Mononuclear cell (primary cell): ENCODE results near the gene HSD17B14. TPM values are rescaled to one million over a fixed set of nuclear protein-coding genes. Genes with fewer than 3 reads are reported as not detected.
A peak's percentile ranks its signal among the peaks of the same experiment; 100 is the strongest.
"Not testable (repeated sequence)": the region's sequence is repeated elsewhere in the genome, so short reads cannot be mapped to it uniquely, and the experiment has no call there.

Experiments used
- H3K27me3 ChIP-seq: 2 replicates; pipeline ENCODE4 v1.6.0; 2011; ENCODE audit warnings: low read length, control low read depth; ENCODE audit not compliant: insufficient read depth
- H3K4me1 ChIP-seq: 2 replicates; pipeline ENCODE4 v1.5.1; 2011; ENCODE audit warnings: mild to moderate bottlenecking, low read length, control low read depth; ENCODE audit not compliant: insufficient read depth
- H3K4me3 ChIP-seq: 2 replicates; pipeline ENCODE4 v1.5.1; 2011; ENCODE audit warnings: mild to moderate bottlenecking, low read length, moderate library complexity
- H3K9me3 ChIP-seq: 2 replicates; pipeline ENCODE4 v1.5.1; 2011; ENCODE audit warnings: low read depth, mild to moderate bottlenecking, control low read depth, low read length
- total RNA-seq: library from RNA; depleted of rRNA; stranded (reverse); fragments of >200 nt; gene quantifications from one replicate; pipeline ENCODE4 v1.2.3, GENCODE V29; 2012

HSD17B14 gene
- total RNA-seq, 1 donor = 0.42 TPM

DNA sequence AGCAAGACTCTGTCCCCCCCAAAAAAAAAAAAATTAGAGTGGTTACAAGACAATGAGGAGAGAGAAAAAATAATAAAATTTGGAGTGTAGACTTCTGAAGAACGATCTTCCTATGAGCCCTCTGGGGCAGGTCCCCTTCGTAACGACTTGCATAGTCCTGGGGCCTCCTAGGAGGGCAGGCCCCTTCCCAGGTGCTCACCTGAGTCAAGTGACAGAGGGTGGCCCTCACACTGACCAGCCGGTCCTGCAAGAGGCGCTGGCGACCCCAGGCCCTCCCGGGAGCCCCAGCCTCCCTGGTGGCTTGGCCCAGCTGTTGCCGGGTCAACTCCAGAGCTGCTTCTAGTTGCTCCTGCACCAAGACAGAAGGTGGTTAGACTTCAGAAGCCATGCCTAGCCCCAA, 17.2 kb upstream of the HSD17B14 start:
- H3K27me3 ChIP-seq = no peaks in the 10 kb centered on the region
- no peaks in the 10 kb centered on the region for H3K4me1 ChIP-seq
- H3K9me3 ChIP-seq = no peaks in the 10 kb centered on the region
- H3K4me3 ChIP-seq = no peak overlapping the region

DNA sequence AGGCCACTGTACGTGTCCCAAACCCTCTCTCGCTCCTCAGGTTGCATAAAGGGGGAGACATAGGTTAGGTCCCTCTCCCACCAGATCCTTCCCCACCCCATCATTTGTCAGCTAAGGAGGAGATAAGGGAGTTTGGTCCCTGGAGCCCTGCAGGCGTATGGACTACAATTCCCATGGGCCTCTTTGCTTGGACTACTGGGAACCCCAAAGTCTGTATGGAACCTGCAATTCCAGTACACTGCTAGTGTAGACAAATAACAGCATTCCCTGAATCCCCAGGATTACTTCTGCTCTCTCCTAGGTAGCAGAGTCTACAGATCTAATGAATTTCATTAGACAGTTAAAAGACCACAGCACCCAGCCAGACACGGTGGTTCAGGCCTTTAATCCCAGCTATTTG, 16.0 kb upstream of the HSD17B14 start:
- Histone ChIP-seq H3K9me3 (no peaks in the 10 kb centered on the region), H3K4me3 (no peak overlapping the region), H3K27me3 (no peaks in the 10 kb centered on the region), H3K4me1 (no peaks in the 10 kb centered on the region)

DNA sequence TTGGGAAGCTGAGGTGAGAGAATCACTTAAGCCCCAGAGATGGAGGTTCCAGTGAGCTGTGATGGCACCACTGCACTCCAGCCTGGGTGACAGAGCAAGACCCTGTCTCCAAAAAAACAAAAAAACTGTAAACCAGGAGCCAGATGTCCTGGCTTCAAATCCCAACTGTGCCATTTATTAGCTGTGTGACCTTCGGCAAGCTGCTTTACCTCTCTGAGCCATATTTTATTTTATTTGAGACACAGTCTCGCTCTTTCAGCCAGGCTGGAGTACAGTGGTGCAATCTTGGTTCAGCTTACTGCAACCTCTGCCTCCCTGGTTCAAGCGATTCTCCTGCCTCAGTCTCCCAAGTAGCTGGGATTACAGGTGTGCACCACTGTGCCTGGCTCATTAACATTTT, 10.4 kb upstream of the HSD17B14 start:
- H3K9me3 ChIP-seq, H3K4me3 ChIP-seq, H3K27me3 ChIP-seq, H3K4me1 ChIP-seq: not testable (repeated sequence)

DNA sequence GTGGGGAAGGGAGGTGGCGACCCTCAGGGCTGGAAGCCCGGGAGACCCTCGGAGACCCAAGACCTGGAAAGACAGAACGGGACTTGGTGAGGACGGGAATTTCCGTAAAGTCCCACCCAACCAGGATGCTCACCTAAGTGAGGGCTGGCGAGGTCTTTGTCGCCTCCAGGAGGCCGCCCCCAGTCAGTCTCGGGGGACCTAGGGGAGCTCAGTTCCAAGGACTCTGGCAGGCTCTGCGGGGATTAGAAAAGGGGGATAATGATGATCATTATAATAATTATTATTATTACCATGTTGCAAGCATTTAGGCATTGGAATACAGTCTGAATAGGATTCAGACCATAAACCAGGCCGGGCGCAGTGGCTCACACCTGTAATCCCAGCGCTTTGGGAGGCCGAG, 9.1 kb upstream of the HSD17B14 start:
- no peaks in the 10 kb centered on the region for H3K9me3 ChIP-seq
- H3K27me3 ChIP-seq = no peaks in the 10 kb centered on the region
- no peak overlapping the region for H3K4me3 ChIP-seq
- H3K4me1 ChIP-seq = no peaks in the 10 kb centered on the region

GRCh38 chr19:48844472-48844871, 8.2 kb upstream of the HSD17B14 start:
- Histone ChIP-seq H3K27me3 (no peaks in the 10 kb centered on the region), H3K9me3 (no peaks in the 10 kb centered on the region), H3K4me1 (no peaks in the 10 kb centered on the region), H3K4me3 (no peak overlapping the region)

- peaks cover 3% of the 10 kb centered on the region for H3K4me1 ChIP-seq
- H3K4me3 ChIP-seq = no peak overlapping the region
- no peaks in the 10 kb centered on the region for H3K27me3 ChIP-seq
- H3K9me3 ChIP-seq = no peaks in the 10 kb centered on the region
Observed at GRCh38 chr19:48842789-48843162, 6.5 kb upstream of the HSD17B14 start.

DNA sequence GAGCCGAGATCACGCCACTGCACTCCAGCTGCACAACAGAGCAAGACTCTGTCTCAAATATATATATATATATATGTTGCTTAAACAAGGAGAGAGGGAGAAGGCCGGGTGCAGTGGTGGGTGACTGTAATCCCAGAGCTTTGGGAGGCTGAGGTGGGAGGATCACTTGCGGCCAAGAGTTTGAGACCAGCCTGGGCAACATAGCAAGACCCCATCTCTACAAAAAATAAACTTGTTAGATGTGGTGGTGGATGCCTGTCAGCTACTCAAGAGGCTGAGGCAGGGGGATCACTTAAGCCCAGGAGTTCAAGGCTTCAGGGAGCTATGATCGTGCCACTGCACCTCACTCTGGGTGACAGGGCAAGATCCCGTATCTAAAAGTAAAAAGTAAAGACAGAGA, 5.3 kb upstream of the HSD17B14 start:
- no peaks in the 10 kb centered on the region for H3K9me3 ChIP-seq
- peaks cover 3% of the 10 kb centered on the region for H3K27me3 ChIP-seq
- peaks cover 12% of the 10 kb centered on the region for H3K4me1 ChIP-seq
- no peak overlapping the region for H3K4me3 ChIP-seq

- peaks cover 17% of the 10 kb centered on the region for H3K4me1 ChIP-seq
- no peak overlapping the region for H3K4me3 ChIP-seq
- H3K9me3 ChIP-seq = no peaks in the 10 kb centered on the region
- H3K27me3 ChIP-seq = peaks cover 3% of the 10 kb centered on the region
Observed at GRCh38 chr19:48841047-48841446, 4.8 kb upstream of the HSD17B14 start.

- Histone ChIP-seq H3K27me3 (peaks cover 3% of the 10 kb centered on the region), H3K9me3 (no peaks in the 10 kb centered on the region), H3K4me3 (no peak overlapping the region), H3K4me1 (peaks cover 25% of the 10 kb centered on the region)
Observed at GRCh38 chr19:48837687-48838086, 1.4 kb upstream of the HSD17B14 start.

DNA sequence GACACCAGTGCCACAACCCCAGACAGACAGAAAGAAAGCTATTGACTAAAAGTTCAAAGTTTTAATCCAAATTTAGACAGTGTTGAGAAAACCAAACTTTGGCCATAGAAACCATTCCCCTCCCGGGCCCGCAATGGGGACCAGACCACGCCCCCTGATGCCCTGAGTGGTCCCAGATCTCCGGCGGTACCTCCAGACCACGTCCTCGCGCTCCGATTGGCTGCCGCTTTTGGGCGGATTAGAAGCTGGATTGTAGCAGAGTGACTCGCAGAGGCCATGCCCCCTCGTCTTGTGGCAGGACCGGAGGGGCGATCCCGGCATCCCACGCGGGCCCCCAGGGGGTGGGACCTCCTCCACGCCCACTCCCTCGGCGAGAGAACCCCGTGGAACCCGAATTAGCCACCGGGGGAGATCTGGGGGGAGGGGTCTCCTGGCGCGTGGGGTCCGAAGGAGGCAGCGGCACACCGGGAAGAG, 797 bp upstream of the HSD17B14 start:
- Histone ChIP-seq H3K9me3 (no peaks in the 10 kb centered on the region), H3K4me3 (no peak overlapping the region), H3K4me1 (peaks cover 25% of the 10 kb centered on the region), H3K27me3 (peaks cover 3% of the 10 kb centered on the region)

- Histone ChIP-seq H3K4me3 (peak overlapping the region; percentile 4), H3K9me3 (no peaks in the 10 kb centered on the region), H3K4me1 (peaks cover 25% of the 10 kb centered on the region), H3K27me3 (peaks cover 3% of the 10 kb centered on the region)
Observed at GRCh38 chr19:48835734-48836088, 580 bp downstream of the HSD17B14 start.

DNA sequence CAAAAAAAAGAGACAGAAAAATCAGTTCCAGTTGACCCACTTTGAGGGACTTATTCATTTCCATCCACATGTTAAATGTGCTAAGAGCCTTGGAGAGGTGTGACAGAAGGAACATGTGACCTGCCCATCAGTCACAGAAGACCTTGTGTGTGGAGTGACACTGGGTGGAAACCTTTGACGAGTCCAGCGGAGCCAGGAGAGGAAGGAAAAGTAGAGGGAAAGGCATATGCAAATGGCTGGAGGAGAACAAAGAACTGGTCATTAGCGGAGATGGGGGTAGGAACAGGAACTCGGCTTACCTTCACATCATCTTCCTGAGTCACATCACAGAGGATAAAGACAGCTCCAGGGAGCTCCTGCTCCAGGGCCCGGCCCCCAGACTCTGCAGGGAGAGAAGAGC, 2.3 kb downstream of the HSD17B14 start:
- no peaks in the 10 kb centered on the region for H3K9me3 ChIP-seq
- H3K27me3 ChIP-seq = peaks cover 3% of the 10 kb centered on the region
- H3K4me3 ChIP-seq = no peak overlapping the region
- H3K4me1 ChIP-seq = peaks cover 23% of the 10 kb centered on the region

- Histone ChIP-seq H3K9me3 (no peaks in the 10 kb centered on the region), H3K4me3 (no peak overlapping the region), H3K27me3 (peaks cover 3% of the 10 kb centered on the region), H3K4me1 (peaks cover 22% of the 10 kb centered on the region)
Observed at GRCh38 chr19:48833049-48833448, 3.2 kb downstream of the HSD17B14 start.

- Histone ChIP-seq H3K4me1 (peaks cover 7% of the 10 kb centered on the region), H3K4me3 (no peak overlapping the region), H3K27me3 (no peaks in the 10 kb centered on the region), H3K9me3 (no peaks in the 10 kb centered on the region)
Observed at GRCh38 chr19:48830965-48831364, 5.3 kb downstream of the HSD17B14 start.

DNA sequence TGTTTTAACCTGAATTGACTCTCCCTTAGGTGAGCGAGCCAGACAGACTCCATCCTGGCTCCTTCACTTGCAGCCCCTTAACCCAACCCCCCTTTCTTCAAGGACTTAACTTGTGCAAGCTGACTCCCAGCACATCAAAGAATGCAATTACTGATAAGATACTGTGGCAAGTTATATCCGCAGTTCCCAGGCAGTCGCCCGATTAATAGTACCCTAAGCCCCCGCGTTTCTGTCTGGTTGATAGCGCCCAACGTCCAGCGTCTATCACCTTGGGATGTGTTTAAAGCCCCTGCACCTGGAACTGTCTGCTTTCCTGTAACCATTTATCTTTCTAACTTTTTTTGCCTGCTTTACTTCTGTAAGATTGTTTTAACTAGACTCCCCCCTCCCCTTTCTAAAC, 6.2 kb downstream of the HSD17B14 start:
- Histone ChIP-seq H3K4me3 (no peak overlapping the region), H3K27me3 (no peaks in the 10 kb centered on the region), H3K9me3 (no peaks in the 10 kb centered on the region), H3K4me1 (no peaks in the 10 kb centered on the region)

DNA sequence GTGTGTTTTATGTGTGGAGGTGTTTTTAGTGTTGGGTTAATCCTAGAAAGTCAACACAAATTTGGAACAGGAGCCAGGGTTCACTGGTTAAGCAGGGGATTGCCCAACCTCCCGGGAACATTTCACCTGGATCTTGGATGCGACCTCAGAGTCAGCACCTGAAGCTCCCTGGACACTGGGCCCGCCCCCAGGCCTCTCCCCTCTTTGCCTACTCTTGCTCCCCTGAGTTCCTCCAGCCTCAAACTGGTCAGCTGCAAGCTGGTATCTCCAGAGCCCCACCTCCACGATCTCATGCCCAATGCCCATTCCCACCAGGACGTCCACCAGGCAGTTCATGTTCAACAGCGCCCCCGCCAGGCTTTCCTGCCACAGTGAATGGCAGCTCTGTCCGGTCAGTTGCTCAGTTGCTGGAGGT, 9.7 kb downstream of the HSD17B14 start:
- Histone ChIP-seq H3K27me3 (no peaks in the 10 kb centered on the region), H3K9me3 (no peaks in the 10 kb centered on the region), H3K4me1 (no peaks in the 10 kb centered on the region), H3K4me3 (no peak overlapping the region)

GRCh38 chr19:48822514-48822913, 13.8 kb downstream of the HSD17B14 start:
- H3K4me1 ChIP-seq = no peaks in the 10 kb centered on the region
- no peaks in the 10 kb centered on the region for H3K27me3 ChIP-seq
- no peaks in the 10 kb centered on the region for H3K9me3 ChIP-seq
- H3K4me3 ChIP-seq = no peak overlapping the region
